Esophagus muscularis mucosa (tissue), 4 donors: ENCODE results near the gene HIBCH. TPM values are rescaled to one million over a fixed set of nuclear protein-coding genes. Genes with fewer than 3 reads are reported as not detected.

Source experiments
- DNase-seq: peaks from one replicate; pipeline ENCODE4 v3.0.0-alpha.2; 2017; ENCODE audit errors: extremely low spot score
- H3K27ac ChIP-seq, 4 donors: fragments of 200-600 bp; sonication (generic); replicated peaks in 1 of 4; 1 replicate in 3 of 4; 2 replicates in 1 of 4; pipeline ENCODE4 v1.5.1; 2016 to 2019; ENCODE audit warnings: mild to moderate bottlenecking in 1 of 4
- H3K27me3 ChIP-seq, 4 donors: fragments of 200-600 bp; sonication (generic); one replicate each; pipeline versions ENCODE4 v1.5.1 to v1.6.0; 2016 to 2019
- H3K36me3 ChIP-seq, 4 donors: fragments of 200-600 bp; sonication (generic); one replicate each; pipeline ENCODE4 v1.5.1; 2016 to 2019
- H3K4me1 ChIP-seq, 4 donors: fragments of 200-600 bp; sonication (generic); one replicate each; pipeline ENCODE4 v1.5.1; 2016 to 2019
- H3K4me3 ChIP-seq, 4 donors: fragments of 200-600 bp; sonication (generic); 1 replicate in 2 of 4; 2 replicates in 2 of 4; pipeline ENCODE4 v1.5.1; 2016 to 2019; ENCODE audit warnings: mild to moderate bottlenecking in 4 of 4, moderate library complexity in 1 of 4
- H3K9me3 ChIP-seq, 4 donors: fragments of 200-600 bp; sonication (generic); 1 replicate in 3 of 4; 2 replicates in 1 of 4; pipeline ENCODE4 v1.5.1; 2016 to 2019
- CTCF ChIP-seq, 3 experiments: fragments of 200-600 bp in 2 of 3; fragments of 450-650 bp in 1 of 3; sonication (generic) in 2 of 3; IDR thresholded peaks; one replicate each; pipeline ENCODE4 v1.5.1; 2017 to 2019; ENCODE audit warnings: antibody characterized with exemption in 3 of 3, mild to moderate bottlenecking in 2 of 3, moderate library complexity in 1 of 3
- EP300 ChIP-seq: sonication (generic); formaldehyde crosslinking; IDR thresholded peaks from one replicate; pipeline ENCODE4 v1.6.1; 2017; ENCODE audit warnings: antibody characterized with exemption
- POLR2A ChIP-seq: fragments of 450-650 bp; IDR thresholded peaks from one replicate; pipeline ENCODE4 v1.6.1; 2017; ENCODE audit warnings: antibody characterized with exemption, moderate library complexity, mild to moderate bottlenecking, low read depth
- POLR2AphosphoS5 ChIP-seq, 2 donors: sonication (generic); formaldehyde crosslinking; IDR thresholded peaks; one replicate each; pipeline ENCODE4 v1.6.1; 2017; ENCODE audit warnings: antibody characterized with exemption in 2 of 2
- WGBS: methylation state at CpG from one replicate; pipeline ENCODE4 v1.1.5; 2018; 5-methylcytosine and 5-hydroxymethylcytosine counted together
- intact Hi-C: fragments of 100-400 bp; cut with DNase I; formaldehyde crosslinking; loops from one replicate; pipeline ENCODE4 v1.15.1; 2023
- total RNA-seq, 4 donors: library from RNA; depleted of rRNA; stranded (reverse); fragments of >200 nt; gene quantifications; one replicate each; pipeline versions ENCODE4 v1.1.0 to v1.2.1, GENCODE V29; 2016

Gene HIBCH
- total RNA-seq, 4 donors from 2014 or later, result 12.3 to 20.2 (median 15.5) TPM

GRCh38 chr2:190207930-190208329, 111.7 kb downstream of the HIBCH start:
- intact Hi-C loops, result no loop called here
- peaks cover 0 to 13% (median 6%) of the 10 kb centered on the region in 4 donors for H3K36me3 ChIP-seq

GRCh38 chr2:190205657-190206056, 114.0 kb downstream of the HIBCH start:
- no peak for TF ChIP-seq EP300
- TF ChIP-seq CTCF (IDR thresholded peaks at IDR 0.05), result no peak
- TF ChIP-seq POLR2A, result no peak
- Histone ChIP-seq H3K27me3 (no peaks in the 10 kb centered on the region), H3K9me3 (no peaks in the 10 kb centered on the region), H3K27ac (no peak overlapping the region), H3K4me3 (no peak overlapping the region), H3K36me3 (peaks cover 0 to 13% (median 3%) of the 10 kb centered on the region in 4 donors), H3K4me1 (peaks cover 0 to 15% (median 9%) of the 10 kb centered on the region in 4 donors)
- 74% methylated on average over 4 of the region's 4 CpGs for WGBS
- intact Hi-C loops, result no loop called here
- DNase-seq, result no peak

More at GRCh38 chr2:190207930-190208329, 111.7 kb downstream of the HIBCH start:
- no peak overlapping the region for H3K4me3 ChIP-seq
- H3K27me3 ChIP-seq, result no peaks in the 10 kb centered on the region
- no peak overlapping the region for H3K27ac ChIP-seq
- no peak for DNase-seq
- no peak for TF ChIP-seq POLR2A
- no peak for TF ChIP-seq EP300
- no peak for TF ChIP-seq CTCF (IDR thresholded peaks at IDR 0.05)
- no peak for TF ChIP-seq POLR2AphosphoS5 (IDR thresholded peaks at IDR 0.05)
- WGBS, result 60% methylated on average over 2 of the region's 2 CpGs
- no peaks in the 10 kb centered on the region for H3K9me3 ChIP-seq
- H3K4me1 ChIP-seq, result peaks cover 0 to 5% (median 2%) of the 10 kb centered on the region in 4 donors

GRCh38 chr2:190202604-190203003, 117.0 kb downstream of the HIBCH start:
- Histone ChIP-seq H3K4me1 (peaks cover 0 to 15% (median 9%) of the 10 kb centered on the region in 4 donors), H3K9me3 (no peaks in the 10 kb centered on the region), H3K4me3 (no peak overlapping the region), H3K27me3 (no peaks in the 10 kb centered on the region), H3K36me3 (peaks cover 4 to 20% (median 8%) of the 10 kb centered on the region in 4 donors), H3K27ac (no peak overlapping the region)
- no peak for DNase-seq
- TF ChIP-seq CTCF (IDR thresholded peaks at IDR 0.05), result no peak
- no peak for TF ChIP-seq EP300
- no peak for TF ChIP-seq POLR2A
- no peak for TF ChIP-seq POLR2AphosphoS5 (IDR thresholded peaks at IDR 0.05)
- WGBS, result 92% methylated on average over 1 of the region's 1 CpG
- intact Hi-C loops, result no loop called here

GRCh38 chr2:190202018-190202417, 117.6 kb downstream of the HIBCH start:
- H3K4me3 ChIP-seq, result no peak overlapping the region
- intact Hi-C loops, result no loop called here
- H3K4me1 ChIP-seq, result peaks cover 0 to 15% (median 9%) of the 10 kb centered on the region in 4 donors
- no peaks in the 10 kb centered on the region for H3K27me3 ChIP-seq
- peaks cover 4 to 20% (median 8%) of the 10 kb centered on the region in 4 donors for H3K36me3 ChIP-seq
- no peak for DNase-seq
- no peak for TF ChIP-seq EP300
- no peaks in the 10 kb centered on the region for H3K9me3 ChIP-seq
- H3K27ac ChIP-seq, result no peak overlapping the region

GRCh38 chr2:190200603-190201002, 119.0 kb downstream of the HIBCH start:
- intact Hi-C loops, result no loop called here
- no peak overlapping the region for H3K4me3 ChIP-seq
- H3K4me1 ChIP-seq, result peaks cover 0 to 15% (median 5%) of the 10 kb centered on the region in 4 donors
- 48% methylated on average over 1 of the region's 1 CpG for WGBS
- no peak for DNase-seq
- H3K27me3 ChIP-seq, result no peaks in the 10 kb centered on the region
- H3K36me3 ChIP-seq, result peaks cover 4 to 20% (median 8%) of the 10 kb centered on the region in 4 donors
- no peaks in the 10 kb centered on the region for H3K9me3 ChIP-seq
- TF ChIP-seq CTCF (IDR thresholded peaks at IDR 0.05) (no peak), POLR2AphosphoS5 (IDR thresholded peaks at IDR 0.05) (no peak), POLR2A (no peak), EP300 (no peak)
- no peak overlapping the region for H3K27ac ChIP-seq
